B cell (primary cell): Measurements from ENCODE around the gene ADAM23.

ENCODE experiments used
- EZH2 ChIP-seq: IDR thresholded peaks from 2 replicates; pipeline ENCODE4 v1.6.1; 2012; ENCODE audit warnings: borderline replicate concordance, low read depth, mild to moderate bottlenecking, moderate library complexity, low read length; ENCODE audit not compliant: insufficient read depth, poor library complexity, severe bottlenecking
- TF ChIP-seq, protein P1 (sequence below): fragments of 200-600 bp; IDR thresholded peaks from one replicate; pipeline ENCODE4 v1.8.0; 2022; ENCODE audit warnings: antibody characterized with exemption, mild to moderate bottlenecking

DNA sequence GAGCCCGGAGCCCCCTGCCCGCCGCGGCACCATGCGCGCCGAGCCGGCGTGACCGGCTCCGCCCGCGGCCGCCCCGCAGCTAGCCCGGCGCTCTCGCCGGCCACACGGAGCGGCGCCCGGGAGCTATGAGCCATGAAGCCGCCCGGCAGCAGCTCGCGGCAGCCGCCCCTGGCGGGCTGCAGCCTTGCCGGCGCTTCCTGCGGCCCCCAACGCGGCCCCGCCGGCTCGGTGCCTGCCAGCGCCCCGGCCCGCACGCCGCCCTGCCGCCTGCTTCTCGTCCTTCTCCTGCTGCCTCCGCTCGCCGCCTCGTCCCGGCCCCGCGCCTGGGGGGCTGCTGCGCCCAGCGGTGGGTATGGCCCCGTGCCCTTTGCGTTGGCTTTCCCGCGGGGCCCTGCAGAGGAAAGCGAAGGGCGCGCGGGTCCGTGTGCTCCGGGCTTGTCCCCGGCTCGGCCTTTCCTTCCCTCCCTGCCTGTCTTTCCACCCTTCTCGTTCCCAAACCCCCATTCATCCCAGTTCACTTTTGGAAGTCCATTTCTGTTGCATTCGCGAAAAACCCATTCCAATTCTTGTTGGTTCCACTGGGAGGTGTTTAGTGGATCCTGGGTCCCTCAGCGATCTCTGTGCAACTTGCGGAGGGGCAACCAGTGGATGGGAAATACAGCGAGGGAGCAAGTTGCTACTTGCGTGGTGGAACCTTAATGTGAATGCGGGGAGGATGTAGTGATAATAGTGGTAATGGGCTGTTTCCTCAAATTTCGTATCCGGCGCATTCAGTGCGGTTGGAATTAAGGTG is 599 bp downstream of the ADAM23 start:
- TF ChIP-seq, protein P1, sequence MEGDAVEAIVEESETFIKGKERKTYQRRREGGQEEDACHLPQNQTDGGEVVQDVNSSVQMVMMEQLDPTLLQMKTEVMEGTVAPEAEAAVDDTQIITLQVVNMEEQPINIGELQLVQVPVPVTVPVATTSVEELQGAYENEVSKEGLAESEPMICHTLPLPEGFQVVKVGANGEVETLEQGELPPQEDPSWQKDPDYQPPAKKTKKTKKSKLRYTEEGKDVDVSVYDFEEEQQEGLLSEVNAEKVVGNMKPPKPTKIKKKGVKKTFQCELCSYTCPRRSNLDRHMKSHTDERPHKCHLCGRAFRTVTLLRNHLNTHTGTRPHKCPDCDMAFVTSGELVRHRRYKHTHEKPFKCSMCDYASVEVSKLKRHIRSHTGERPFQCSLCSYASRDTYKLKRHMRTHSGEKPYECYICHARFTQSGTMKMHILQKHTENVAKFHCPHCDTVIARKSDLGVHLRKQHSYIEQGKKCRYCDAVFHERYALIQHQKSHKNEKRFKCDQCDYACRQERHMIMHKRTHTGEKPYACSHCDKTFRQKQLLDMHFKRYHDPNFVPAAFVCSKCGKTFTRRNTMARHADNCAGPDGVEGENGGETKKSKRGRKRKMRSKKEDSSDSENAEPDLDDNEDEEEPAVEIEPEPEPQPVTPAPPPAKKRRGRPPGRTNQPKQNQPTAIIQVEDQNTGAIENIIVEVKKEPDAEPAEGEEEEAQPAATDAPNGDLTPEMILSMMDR = no peak
- TF ChIP-seq EZH2 = peak; percentile 19
